Endothelial cell of coronary artery (primary cell): ENCODE results near the gene SUGT1. TPM values are rescaled to one million over a fixed set of nuclear protein-coding genes. Genes with fewer than 3 reads are reported as not detected.

Source experiments
- total RNA-seq: library from RNA; depleted of rRNA; stranded (reverse); fragments of >200 nt; gene quantifications from 2 replicates; pipeline ENCODE4 v1.2.3, GENCODE V29; 2014

Gene SUGT1
- total RNA-seq, result 61.1 and 63.5 TPM in 2 replicates

DNA sequence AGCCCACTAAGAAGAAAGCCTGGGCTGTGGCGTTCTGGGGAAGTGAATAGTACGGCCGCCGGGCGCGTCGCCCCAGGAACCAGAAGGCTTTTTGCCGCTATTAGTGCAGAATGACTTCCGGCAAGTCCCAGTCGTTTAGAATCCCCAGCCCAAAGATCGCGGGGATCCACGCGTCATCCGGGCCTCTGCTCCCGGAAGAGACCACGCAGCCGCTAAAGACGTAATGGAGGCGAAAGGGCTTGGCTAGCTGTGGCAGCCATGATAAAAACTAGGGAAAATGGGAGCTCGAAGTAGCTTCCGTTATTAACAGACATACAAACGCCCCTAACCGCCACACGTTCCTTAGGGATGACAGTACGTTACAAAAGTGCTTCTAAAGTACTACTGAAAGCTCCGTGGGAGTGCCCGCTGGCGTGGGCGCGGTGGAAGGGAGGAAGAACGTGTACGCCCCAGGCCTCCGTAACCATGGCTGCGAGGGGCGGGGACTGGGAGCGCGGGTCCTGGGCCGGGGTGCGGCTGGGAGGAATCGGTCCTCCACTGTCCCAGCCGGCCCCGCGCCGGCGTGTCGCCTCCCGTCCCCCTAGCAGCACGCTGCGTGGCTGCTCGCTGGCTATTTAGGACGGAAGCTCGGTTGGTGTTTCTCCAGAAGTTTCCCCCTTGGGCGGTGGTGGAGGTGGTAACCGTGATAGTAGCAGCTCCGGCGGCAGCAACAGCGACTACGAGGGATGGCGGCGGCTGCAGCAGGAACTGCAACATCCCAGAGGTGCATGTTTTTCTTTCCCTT lies at the start of gene SUGT1:
Gene SUGT1, plus strand, starts transcription at position 641 of the 784 bp plus-strand sequence. Its CDS starts 85 bp downstream, at position 726.

DNA sequence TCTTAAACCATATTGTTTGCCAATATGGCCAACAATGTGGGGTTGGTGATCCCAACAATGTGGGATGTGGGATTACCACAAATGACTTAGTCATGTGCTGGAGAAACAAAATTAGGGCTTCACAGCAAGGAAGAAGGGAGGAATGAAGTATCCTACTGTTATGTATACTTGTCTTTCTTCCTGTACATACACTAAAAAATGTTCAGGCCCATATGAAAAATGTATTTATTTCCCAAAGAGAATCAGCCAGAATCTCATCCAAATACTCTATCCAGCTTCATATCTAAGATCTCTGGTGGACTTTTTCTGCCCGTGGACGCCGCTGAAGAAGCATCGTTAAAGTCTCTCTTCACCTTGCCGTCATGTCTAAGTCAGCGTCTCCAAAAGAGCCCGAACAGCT lies 10.5 kb upstream of the SUGT1 start, which contains the start of gene HNRNPA1L2:
Gene HNRNPA1L2, plus strand, starts transcription at position 301 of the 400 bp plus-strand sequence. Its CDS starts 62 bp downstream, at position 363.

GRCh38 chr13:52739468-52740071 lies 86.9 kb downstream of the SUGT1 start, which contains the start of gene CNMD:
CNMD (minus strand) TSS chr13:52739820; CDS start chr13:52739701, 119 bp downstream.

Other genes with a start within 250 kb of the SUGT1 start
- 26.5 and 62.7 TPM in 2 replicates for gene THSD1, start 246.7 kb upstream of the SUGT1 start, total RNA-seq
- gene VPS36, start 202.2 kb upstream of the SUGT1 start, total RNA-seq, result 18.6 and 22.8 TPM in 2 replicates
- gene CKAP2, start 197.4 kb upstream of the SUGT1 start, total RNA-seq, result 17.5 and 26.0 TPM in 2 replicates
- 3.5 and 4.6 TPM in 2 replicates for gene HNRNPA1L2, start 10.4 kb upstream of the SUGT1 start, total RNA-seq
- gene CNMD, start 87.0 kb downstream of the SUGT1 start, total RNA-seq, result not detected in 2 replicates
- not detected in 2 replicates for gene PCDH8, start 195.8 kb downstream of the SUGT1 start, total RNA-seq